GM19099 (cell line): ENCODE results near the gene ECHDC1.
A peak's percentile ranks its signal among the peaks of the same experiment; 100 is the strongest.

Experiments used
- POLR2A ChIP-seq: IDR thresholded peaks from 3 replicates; pipeline ENCODE4 v1.6.1; 2011; ENCODE audit warnings: low read depth; ENCODE audit not compliant: insufficient read length; ENCODE audit errors: extremely low read depth

The ECHDC1 gene

DNA sequence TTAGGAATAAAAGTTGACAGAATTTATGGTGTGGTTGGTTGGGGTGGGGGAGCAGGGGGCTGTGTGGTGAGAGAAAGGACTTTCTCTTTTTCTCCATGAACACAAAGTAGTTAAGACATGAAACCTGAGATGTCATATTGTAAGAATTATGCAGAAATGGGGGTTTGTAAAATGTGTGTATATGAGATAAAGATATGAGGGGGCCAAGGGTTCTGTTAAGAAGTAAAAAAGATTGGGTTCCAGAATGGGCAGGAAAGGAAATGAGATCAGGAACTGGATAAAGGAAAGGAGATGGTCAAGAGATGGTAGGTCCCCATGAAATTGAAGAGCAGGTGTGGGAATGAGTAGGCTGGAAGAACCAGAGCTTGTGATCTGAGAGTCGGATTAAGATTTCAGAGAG lies 67.1 kb downstream of the ECHDC1 start:
- no peak for TF ChIP-seq POLR2A

DNA sequence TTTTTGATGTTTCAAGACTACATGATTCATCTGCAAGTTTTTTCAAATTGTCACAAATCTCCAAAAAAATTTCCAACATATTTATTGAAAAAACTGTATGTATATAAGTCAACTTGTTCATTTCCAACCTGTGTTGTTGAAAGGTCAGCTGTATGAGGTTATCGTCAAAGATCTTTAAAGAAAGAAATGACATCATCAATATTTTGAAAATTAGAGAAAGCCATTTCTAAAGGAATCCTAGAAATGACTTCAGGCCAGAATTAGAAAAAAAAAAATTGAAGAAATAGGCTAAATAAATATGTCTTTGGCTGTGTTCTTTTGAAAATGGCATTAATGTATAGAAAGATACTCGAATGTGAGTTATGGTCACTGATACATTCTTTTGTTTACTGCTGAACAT lies 69.9 kb downstream of the ECHDC1 start:
- no peak for TF ChIP-seq POLR2A

DNA sequence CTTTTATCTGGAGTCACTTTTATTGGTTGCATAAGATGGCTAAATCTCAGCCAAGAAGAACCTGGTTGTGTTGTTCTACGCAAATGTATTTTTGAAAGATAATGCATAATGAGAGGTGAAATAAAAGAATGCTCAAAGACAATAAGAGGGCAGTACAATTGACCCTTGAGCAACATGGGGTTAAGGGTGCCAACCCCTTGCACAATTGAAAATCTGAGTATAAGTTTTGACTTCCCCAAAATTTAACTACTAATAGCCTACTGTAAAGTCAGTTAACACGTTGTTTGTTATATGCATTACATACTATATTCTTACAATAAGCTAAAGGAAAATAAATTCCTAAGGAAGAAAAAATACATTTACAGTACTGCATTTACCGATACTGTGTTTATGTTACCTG lies 70.8 kb downstream of the ECHDC1 start:
- TF ChIP-seq POLR2A, result no peak

DNA sequence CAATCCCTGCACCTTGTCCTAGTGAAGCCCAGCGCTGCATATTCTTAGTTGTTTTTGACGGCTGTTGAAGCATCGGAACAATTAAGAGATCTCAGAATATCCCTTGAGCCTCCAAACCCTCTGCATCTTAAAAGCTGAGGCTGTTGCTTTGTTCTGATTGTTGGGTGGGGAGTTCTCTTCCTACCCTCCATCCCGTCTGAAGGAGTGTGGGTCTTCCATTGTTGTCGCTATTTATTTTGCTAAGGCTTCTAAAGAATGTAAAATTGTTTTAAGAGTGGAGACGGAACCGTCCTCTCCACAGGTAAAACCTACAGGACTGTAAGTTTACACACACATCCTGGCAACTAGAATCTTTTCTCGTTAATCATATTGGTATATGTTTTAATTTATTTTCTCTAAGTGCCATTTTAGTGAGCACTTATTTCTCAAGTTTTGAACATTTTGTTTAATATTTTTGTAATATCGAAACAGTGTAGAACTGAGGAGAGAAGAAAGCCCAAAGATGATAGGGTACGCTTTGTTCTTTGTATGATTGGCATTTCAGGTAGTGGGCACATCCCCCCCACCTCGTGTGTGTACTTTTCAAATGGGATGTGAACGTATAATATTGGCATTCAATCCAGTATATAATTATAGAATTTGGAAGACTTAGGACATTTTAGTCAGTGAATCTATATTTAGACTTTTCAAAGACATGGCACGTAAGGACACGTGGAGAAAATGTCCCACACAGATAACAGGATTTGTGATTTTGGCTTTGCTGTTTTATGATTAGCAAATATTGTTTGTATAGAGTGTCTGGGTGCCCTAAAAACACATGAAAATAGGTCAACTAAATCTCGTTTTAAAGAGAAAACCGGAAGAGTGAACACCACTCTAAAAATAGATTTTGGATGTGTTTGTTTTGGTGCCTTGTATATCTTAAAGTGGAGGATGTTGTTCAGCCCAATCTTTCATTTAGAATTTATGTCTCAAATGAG lies 75.5 kb downstream of the ECHDC1 start:
- TF ChIP-seq POLR2A, result no peak

DNA sequence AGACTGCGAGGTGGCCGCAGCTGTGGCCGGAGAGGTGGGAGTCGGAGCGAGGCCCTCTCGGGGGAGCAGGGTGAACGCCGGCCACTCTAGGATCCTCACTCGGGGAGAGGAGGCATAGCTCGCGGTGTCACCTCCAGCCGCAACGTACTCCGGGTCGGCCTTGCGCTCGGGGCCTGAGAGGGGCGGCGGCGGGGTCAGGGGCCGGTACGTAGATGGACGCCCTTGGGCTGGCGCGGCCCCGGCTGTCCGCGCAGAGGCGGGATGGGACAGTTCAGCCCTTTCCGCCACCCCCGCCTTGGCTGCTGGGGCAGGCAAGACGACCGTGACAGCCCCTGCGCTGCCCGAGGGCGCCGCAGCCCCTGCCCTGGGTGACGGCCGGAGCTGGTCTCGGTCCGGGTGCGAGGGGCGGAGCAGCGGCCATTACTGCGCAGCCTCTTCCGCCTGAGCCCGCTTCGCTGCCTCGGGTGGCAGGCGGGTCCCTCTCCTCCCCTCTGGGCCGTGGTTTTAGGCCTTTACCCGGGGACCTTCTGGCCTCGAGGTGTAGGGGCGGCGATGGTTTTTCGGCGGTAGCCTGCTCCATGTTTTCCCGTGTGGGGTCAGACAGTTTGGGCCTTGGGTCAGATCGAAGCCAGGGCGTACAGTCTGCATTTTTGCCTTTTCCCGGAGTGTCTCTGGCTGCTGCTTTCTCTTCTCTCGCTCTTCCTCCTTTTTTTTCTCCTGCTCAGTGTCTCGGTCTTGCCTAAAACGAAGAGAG lies 76.3 kb downstream of the ECHDC1 start:
- TF ChIP-seq POLR2A, result peak; percentile 93

DNA sequence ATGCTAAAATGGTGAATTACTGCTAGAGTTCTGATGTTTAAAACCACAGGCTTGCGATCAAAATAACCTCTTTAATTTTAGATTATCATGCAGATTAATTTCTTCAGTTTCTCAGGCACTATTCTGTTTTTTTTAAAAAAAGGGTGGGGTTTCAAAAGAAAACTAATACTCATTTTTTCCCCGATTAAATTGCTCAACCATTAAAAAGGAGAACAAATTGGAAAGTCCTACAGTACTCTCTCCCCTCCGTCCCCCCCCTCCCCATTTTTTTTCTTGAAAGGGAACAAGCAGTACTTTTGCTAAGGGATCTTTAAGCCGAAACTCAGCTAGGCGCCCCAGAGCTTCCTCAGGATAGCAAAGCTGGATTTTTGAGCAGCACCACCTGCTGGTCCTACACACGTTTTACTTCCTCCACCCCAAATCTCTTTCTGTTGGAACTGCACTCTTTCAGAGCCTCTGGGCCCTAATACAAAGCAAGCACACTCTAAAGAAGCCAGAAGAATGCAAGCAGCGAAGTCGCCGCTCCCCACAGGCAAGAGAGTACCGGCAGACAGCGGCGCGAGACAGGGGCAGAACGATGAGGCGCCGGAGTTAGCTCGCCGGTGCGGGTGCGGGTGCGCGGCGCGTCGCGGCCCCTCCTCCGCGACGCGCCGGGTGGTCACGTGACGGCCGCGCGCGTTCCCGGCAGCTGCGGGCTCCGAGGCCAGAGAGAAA lies 77.1 kb downstream of the ECHDC1 start, which contains the start of gene RNF146:
Gene RNF146 (plus strand): TSS at position 687 of the 714 bp plus-strand sequence. CDS start 13,475 bp downstream, outside the sequence.
- no peak for TF ChIP-seq POLR2A

DNA sequence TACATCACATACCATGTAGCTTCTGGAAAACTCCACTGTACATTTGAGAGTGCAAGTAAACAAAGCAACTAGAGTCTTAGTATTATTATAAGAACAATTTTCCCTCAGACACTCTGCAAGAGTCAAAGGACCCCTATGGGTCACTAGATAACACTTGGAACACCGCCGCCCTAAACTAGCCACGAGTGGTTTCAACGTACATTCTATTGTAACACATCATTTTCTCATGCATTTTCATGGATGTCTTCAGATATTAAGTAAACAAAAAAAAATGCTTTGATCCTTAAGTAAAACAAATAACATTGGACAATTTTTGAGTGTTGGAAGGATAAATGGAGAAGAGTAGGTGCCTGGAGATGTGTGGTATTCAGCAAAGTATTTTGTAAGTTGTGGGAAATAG lies 79.9 kb downstream of the ECHDC1 start:
- TF ChIP-seq POLR2A, result no peak

DNA sequence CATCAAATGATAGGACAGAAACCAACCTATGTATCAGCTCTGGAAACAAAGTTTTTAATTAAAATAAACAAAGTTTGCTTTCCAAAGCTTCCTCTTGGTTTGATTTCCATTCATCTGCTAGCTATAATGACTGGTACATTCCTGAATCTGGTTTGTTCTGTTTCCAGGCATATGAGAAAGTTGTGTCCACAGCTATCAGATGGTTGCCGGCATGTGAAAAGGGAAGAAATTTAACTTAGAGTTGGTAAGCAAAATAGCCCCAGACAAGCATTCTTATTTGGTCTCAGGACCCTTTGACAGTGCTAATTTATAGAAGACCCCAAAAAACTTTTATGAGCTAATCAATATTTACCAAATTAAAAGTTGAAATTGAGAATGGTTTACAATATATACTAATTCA lies 80.5 kb downstream of the ECHDC1 start:
- no peak for TF ChIP-seq POLR2A

DNA sequence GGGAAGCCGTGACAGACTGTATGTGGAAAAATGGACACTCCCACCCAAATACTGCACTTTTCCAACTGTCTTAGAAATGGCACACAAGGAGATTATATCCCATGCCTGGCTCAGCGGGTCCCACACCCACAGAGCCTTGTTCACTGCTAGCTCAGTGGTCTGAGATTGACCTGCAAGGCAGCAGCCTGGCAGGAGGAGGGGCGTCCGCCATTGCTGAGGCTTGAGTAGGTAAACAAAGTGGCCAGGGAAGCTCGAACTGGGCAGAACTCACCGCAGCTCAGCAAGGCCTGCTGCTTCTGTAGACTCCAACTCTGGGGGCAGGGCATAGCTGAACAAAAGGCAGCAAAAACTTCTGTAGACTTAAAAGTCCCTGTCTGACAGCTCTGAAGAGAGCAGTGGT lies 88.1 kb downstream of the ECHDC1 start:
- TF ChIP-seq POLR2A, result no peak

DNA sequence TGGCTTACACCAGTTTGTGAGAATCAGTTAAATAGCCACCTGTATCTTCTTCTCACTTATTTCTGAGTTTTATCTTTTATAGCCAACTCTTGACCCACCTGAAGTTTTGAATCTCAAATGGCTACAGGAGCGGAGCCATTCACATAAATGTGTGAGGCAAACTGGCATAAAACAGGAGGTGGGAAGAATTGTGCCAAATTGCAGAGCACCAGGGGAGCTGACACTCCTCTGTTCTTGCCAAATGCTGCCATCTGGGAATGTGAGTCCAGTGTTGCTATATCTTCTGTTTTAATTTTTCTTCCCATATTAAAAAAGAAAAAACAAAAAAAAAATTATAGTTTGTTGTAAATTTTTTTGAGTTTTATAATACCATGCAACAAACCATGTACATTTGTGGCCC lies 93.8 kb downstream of the ECHDC1 start:
- TF ChIP-seq POLR2A, result no peak

DNA sequence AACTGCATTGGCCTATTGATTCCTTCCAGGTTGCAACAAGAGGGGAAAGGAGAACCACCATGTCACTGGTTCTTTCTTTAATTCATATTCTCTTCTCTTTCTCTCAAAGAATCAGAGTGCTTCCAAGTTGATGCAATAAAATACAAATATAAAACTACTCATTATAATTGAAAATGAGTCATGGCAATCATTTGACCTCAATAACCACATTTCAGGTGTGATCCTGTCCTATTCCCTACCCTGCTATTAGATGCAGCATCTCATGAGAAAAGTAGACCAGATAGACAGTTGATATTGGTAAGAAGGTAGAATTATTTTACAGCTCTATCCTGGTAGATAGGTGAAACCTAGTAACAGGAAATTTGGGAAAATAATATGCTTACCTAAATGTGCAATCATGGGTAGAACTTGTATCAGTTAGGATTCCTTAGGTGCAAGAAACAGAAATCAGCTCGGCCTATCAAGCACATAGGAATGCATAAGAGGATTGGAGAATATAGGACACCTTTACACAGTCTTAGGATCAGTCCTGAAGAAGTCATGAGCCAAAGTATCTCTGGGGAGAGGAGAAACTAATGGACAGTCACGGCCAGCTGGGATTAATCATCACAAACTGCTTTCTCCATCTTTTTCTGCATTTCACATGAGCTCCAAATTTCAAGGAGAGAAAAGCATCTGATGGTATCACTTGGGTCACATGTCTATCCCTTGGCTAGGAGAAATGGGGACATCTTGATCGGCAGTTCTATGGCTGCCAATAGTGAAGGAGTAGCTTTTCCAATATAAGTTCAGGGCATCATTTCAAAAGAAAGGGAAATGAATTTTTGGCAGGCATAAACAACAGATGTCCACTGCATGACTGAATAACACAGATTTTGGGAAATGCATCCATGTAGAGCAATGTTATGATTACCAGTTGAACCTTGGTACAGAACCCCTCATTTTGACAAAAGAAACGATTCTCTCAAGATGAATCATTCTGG lies 96.0 kb downstream of the ECHDC1 start:
- no peak for TF ChIP-seq POLR2A

DNA sequence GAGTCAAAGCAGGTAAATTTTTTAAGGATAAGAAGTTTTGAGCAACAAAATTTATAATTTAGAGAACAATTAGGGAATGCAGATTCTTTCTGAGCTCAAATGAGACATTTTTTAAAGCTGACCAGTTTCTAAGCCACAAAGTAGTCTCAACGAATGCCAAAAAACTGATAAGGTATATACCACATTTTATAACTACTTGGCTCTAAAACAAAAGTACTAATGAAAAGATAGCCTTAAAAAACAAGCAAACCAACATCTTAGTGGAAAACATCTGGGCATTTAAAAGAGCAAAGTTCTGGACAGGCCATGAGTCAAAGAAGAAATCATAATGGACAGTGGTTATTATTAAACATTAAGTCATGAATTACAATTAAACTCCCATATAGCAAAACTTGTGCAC lies 99.9 kb downstream of the ECHDC1 start:
- TF ChIP-seq POLR2A, result no peak
